ENCODE results near the gene RBMXL3.

The RBMXL3 gene

DNA sequence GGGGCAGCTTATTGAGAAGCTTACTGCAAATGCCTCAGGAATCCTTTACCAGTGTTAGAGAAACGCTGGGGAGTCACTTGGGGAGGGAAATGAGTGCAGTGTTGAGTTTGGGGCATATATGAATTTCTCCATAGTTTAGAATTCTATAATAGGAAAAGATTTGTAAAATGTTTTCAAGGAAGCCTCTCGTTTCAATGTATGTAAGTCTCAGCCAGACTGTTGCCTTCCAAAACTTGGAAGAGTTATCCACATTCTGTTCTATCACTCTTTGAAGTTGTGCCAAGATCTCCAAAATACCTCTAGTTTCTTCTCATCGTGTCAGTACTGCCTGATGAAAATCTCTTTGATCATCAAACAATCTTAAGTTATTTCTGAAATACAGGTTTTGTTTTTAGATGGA, 45.3 kb downstream of the RBMXL3 start:
- no peak for DNase-seq

DNA sequence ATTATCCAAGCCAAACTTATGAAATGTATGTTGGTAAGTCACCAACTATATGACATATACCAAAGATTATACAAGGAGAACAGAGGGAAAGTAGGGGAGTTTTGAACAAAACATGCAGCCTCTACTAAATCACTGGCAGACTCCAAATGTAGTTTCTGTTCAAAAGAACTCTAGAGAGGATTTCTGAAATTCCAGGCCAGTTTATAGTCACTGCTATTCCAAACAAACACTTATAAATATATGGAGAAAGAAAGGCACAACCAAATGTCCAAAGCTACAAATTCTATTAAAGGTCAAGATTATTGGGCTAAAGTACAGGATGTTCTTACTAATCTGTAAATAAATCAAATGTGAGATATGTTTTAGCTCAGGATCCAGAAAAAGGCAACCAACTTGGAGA, 47.4 kb downstream of the RBMXL3 start:
- no peak for DNase-seq

- no peak for DNase-seq
Observed at GRCh38 chrX:115237056-115237455, 47.8 kb downstream of the RBMXL3 start.

All from NCI-H446 (cell line).